Activated CD4-positive, CD25-positive, alpha-beta regulatory T cell treated with anti-CD3 and anti-CD28 coated beads, Interleukin-2, amount 50 U/mL, for 16 hours (primary cell): Measurements from ENCODE around the gene EIF1B.
"Not testable (repeated sequence)": the region's sequence is repeated elsewhere in the genome, so short reads cannot be mapped to it uniquely, and the experiment has no call there.

Experiments used
- DNase-seq: peaks from one replicate; pipeline ENCODE4 v3.0.0-alpha.2; 2020; ENCODE audit warnings: low read depth, low spot score

Gene EIF1B

DNA sequence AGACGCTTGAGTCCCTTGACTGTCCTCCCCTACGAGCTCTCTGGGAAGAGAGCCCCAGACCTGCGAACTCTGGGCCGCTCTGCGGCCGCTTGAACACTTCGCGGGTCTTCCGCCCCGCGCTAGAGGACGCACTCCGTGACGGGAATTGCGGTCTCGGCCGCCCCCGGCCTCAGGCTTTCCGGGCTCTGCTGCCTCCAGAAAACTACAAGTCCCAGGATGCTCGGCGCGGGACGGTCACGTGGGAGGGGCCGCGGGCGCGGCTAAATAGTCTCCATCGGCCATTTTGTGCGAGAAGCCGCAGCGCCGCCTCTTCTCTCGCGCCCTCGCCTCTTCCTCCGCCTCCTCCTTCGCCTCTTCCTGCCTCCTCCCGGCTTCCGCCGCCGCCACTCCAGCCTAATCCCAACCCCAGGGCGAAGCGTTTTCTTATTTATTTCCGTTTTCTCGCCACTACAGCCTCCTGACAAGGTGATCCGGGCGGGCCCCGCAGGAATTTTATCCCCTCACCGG lies at the start of gene EIF1B:
Gene EIF1B, plus strand, starts transcription at position 290 of the 507 bp plus-strand sequence. CDS start 235 bp downstream, outside the sequence.
- DNase-seq = peak; percentile 98

GRCh38 chr3:40262331-40262730 lies 47.2 kb upstream of the EIF1B start:
- DNase-seq = no peak

DNA sequence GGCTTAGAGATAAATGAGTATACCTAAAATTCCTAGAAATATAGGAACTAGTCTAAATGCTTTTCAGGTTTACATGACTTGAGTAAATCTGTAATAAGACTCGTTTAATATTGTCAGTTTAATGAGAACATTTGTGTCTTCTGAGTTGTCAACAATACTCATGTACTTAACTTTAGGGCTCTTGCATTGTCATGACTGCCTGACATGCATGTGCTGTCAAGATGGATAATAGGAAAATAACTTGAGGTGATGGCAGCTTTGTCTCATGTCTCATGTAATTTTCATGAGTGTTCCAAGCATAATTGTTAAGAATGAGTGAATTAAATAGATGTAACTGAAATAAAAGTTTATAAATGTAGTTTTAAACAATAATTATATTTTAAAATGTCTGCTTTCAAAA lies 45.1 kb upstream of the EIF1B start:
- DNase-seq = no peak

- no peak for DNase-seq
Observed at GRCh38 chr3:40265181-40265580, 44.3 kb upstream of the EIF1B start.

- DNase-seq = no peak
Observed at GRCh38 chr3:40267937-40268724, 41.4 kb upstream of the EIF1B start.

DNA sequence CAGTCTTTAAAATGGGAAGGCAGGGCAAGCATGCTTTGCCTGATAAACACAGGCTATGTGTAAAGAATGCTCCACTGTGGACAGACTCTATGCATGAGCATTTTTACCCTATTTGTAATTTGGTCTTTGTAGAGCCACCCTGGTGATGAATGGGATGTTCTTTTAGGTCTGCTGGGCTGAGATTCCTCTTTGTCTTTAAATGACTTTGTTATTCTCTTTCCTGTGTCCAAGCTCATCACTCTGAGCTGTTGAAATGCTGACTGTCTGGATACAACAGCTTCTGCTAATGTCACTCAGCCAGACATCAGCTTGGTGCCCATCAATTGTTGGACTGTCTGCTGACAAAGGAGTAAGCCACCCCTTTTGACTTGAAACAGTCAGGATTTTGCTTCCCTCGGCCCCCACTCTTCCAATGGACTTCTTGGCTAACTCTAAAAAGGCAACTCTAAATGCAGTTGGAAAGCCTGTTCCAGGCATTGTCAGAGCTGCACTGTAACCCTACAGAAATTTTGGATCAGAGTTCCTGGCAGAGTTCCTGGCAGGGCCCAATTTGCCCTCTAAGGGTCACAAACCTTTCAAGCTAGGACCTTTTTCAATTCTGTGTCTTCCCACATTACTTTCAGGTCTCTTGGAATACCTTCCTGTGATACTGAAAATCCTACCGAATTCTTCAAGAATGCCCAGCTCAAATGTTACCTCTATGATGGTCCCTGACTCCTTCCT lies 40.5 kb upstream of the EIF1B start:
- no peak for DNase-seq

- no peak for DNase-seq
Observed at GRCh38 chr3:40278791-40279190, 30.7 kb upstream of the EIF1B start.

DNA sequence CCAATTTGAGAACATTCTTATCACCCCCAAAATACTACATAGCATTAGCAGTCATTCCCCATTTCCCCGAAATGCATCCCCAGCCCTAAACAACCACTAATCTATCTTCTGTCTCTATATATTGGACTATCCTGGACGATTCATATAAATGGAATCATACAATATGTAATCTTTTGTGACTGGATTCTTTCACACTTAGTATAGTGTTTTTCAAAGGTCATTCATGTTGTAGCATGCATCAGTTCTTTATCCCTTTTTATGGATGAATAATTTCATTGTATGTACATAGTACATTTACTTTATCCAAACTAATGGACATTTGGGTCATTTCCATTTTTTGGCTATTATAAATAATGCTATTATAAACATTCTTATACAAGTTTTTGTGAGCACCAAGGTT lies 27.5 kb upstream of the EIF1B start:
- no peak for DNase-seq

DNA sequence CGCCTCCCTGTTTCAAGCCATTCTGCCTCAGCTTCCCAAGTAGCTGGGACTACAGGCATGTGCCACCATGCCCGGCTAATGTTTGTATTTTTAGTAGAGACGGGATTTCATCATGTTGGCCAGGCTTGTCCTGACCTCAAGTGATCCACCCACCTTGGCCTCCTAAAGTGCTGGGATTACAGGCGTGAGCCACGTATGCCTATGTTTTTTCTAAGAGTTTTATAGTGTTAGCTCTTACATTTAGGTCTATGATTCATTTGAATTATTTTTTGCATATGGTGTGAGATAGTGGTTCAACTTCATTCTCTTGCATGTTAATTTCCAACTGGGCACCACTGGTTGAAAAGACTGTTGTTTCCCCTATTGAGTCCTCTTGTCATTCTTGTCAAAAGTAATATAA lies 26.4 kb upstream of the EIF1B start:
- DNase-seq = not testable (repeated sequence)

- DNase-seq = no peak
Observed at GRCh38 chr3:40287248-40287647, 22.3 kb upstream of the EIF1B start.

- no peak for DNase-seq
Observed at GRCh38 chr3:40290396-40290795, 19.1 kb upstream of the EIF1B start.

GRCh38 chr3:40291471-40291870 lies 18.0 kb upstream of the EIF1B start:
- DNase-seq = no peak

- DNase-seq = no peak
Observed at GRCh38 chr3:40292637-40293349, 16.7 kb upstream of the EIF1B start.

- DNase-seq = no peak
Observed at GRCh38 chr3:40294434-40294833, 15.1 kb upstream of the EIF1B start.

DNA sequence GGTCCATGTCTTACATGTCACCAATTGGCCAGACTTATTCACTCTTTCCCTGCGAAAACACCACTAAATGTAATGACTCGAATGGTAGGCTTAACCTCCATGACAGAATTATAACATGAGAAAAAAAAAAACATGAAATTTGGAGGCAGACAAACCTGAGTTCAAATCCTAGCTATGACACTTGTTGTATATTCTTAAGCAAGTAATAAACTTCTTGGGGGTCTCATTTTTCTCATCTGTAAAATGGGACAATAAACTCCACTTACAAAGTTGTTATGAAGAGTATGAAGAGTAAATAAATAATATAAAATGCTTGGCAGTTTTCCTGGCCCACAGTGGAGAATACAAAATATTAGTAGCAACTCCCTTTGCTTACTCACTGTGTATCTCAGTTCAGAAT lies 11.4 kb upstream of the EIF1B start:
- DNase-seq = no peak

GRCh38 chr3:40299130-40299720 lies 10.3 kb upstream of the EIF1B start:
- no peak for DNase-seq

GRCh38 chr3:40299721-40300335 lies 9.7 kb upstream of the EIF1B start:
- no peak for DNase-seq

DNA sequence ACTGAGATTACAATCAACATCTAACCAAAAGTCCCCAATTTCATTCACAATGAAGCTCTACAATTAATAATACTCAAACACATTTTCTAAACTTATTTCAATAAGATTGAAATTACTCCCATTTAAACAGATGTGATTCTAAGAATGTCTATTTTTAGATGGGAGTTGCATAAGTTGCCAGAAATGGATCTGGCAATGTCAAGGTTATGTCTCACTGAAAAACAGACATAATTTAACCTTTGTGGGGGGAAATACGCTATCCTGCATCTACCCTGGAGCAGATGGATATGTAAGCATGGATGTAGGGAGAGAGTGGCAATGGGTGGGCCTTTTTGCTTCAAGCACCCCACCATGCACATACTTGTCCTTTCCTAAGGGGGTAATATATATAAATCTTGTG lies 6.7 kb upstream of the EIF1B start:
- no peak for DNase-seq

DNA sequence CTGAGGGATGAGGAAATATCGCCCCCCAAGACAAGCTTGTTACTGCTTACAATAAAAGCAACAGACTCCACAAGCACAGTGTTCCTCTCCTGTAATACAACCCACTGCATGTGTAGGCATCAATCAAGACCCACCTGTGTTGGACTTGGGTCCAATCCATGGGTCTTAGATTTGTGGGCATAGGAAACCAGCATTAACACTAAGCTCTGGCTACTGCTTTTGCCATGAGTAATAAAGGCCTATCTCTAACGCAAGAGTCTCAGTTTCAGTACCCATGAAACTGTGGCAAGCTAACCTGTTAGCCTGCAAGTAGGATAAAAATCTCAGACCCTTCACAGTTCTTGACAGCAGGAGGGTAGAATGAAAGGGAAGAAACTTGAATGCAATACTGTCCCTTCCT lies 5.2 kb upstream of the EIF1B start:
- DNase-seq = no peak

GRCh38 chr3:40306336-40306735 lies 3.2 kb upstream of the EIF1B start:
- no peak for DNase-seq

DNA sequence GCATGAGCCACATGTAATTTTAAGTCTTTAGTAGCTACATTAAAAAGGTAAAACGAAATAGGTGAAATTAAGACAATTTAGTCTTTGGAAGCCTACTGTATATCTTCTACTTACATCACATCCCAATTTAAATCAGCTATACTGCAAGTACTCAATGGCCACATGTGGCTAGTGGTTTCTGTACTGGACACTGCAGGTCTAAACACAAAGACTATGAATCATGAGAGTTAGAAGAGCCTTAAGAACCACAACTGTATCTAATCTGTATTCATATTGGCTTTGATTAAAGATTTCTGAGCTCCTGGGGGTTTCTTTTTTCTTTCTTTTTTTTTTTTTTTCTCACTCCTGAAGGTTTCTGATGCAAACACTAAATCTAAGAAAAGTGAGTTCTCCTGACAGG lies 2.3 kb upstream of the EIF1B start:
- no peak for DNase-seq
